ENCODE results near the gene MCM7. TPM values are rescaled to one million over a fixed set of nuclear protein-coding genes. Genes with fewer than 3 reads are reported as not detected.

The MCM7 gene
- total RNA-seq, 2 donors from 2014 or later: 219 to 242 TPM

- Histone ChIP-seq H3K4me3 (ENCODE audit: low read length) (no peak overlapping the region), H3K9ac (ENCODE audit: extremely low read depth, low read length, poor library complexity, severe bottlenecking) (no peak overlapping the region), H3K4me1 (ENCODE audit: control insufficient read depth, insufficient read depth, low read length) (no peaks in the 10 kb centered on the region), H3K27ac (ENCODE audit: low read depth, low read length) (no peak overlapping the region), H3K27me3 (ENCODE audit: control insufficient read depth, insufficient read depth, low read length, poor library complexity, severe bottlenecking) (no peaks in the 10 kb centered on the region), H3K9me3 (ENCODE audit: control insufficient read depth, low read length) (no peaks in the 10 kb centered on the region), H3K36me3 (ENCODE audit: control insufficient read depth, insufficient read depth, low read length) (no peaks in the 10 kb centered on the region)
- DNase-seq: no peak
- WGBS, 2 experiments (ENCODE audit: insufficient coverage in 1 of 2, insufficient read length in 1 of 2): 92 to 100% methylated on average over 2 to 3 of the region's 3 CpGs
- H3K4me1 Mint-ChIP-seq: peaks cover 3% of the 10 kb centered on the region
- H3K36me3 Mint-ChIP-seq (ENCODE audit: low read depth): peaks cover 3% of the 10 kb centered on the region
- no peak overlapping the region for H3K27ac Mint-ChIP-seq
- H3K4me3 Mint-ChIP-seq: no peak overlapping the region
- peaks cover 16% of the 10 kb centered on the region for H3K9me3 Mint-ChIP-seq
- H3K27me3 Mint-ChIP-seq (ENCODE audit: insufficient read depth): peaks cover 7% of the 10 kb centered on the region
- no peak for TF ChIP-seq CTCF (conservative IDR thresholded peaks at IDR 0.05)
These were observed 40.4 kb upstream of the MCM7 start for GRCh38 chr7:100141555-100141949.

- no peak overlapping the region for H3K4me3 ChIP-seq (ENCODE audit: low read length)
- H3K4me1 ChIP-seq (ENCODE audit: control insufficient read depth, insufficient read depth, low read length): no peaks in the 10 kb centered on the region
- H3K27me3 ChIP-seq (ENCODE audit: control insufficient read depth, insufficient read depth, low read length, poor library complexity, severe bottlenecking): no peaks in the 10 kb centered on the region
- no peak for TF ChIP-seq CTCF (conservative IDR thresholded peaks at IDR 0.05)
- Mint-ChIP-seq H3K9me3 (no peaks in the 10 kb centered on the region), H3K27ac (no peak overlapping the region), H3K4me3 (no peak overlapping the region), H3K27me3 (ENCODE audit: insufficient read depth) (peaks cover 17% of the 10 kb centered on the region), H3K36me3 (ENCODE audit: low read depth) (no peaks in the 10 kb centered on the region), H3K4me1 (peaks cover 3% of the 10 kb centered on the region)
- DNase-seq: no peak
- no peak overlapping the region for H3K27ac ChIP-seq (ENCODE audit: low read depth, low read length)
- H3K9me3 ChIP-seq (ENCODE audit: control insufficient read depth, low read length): no peaks in the 10 kb centered on the region
- H3K9ac ChIP-seq (ENCODE audit: extremely low read depth, low read length, poor library complexity, severe bottlenecking): no peak overlapping the region
- WGBS, 2 experiments (ENCODE audit: insufficient coverage in 1 of 2, insufficient read length in 1 of 2): 78 to 93% methylated on average over 3 to 13 of the region's 13 CpGs
- H3K36me3 ChIP-seq (ENCODE audit: control insufficient read depth, insufficient read depth, low read length): no peaks in the 10 kb centered on the region
These were observed 36.9 kb upstream of the MCM7 start for GRCh38 chr7:100137851-100138760.

GRCh38 chr7:100132697-100133151 lies 31.5 kb upstream of the MCM7 start:
- H3K27ac ChIP-seq (ENCODE audit: low read depth, low read length): no peak overlapping the region
- H3K36me3 ChIP-seq (ENCODE audit: control insufficient read depth, insufficient read depth, low read length): no peaks in the 10 kb centered on the region
- Mint-ChIP-seq H3K9me3 (no peaks in the 10 kb centered on the region), H3K27me3 (ENCODE audit: insufficient read depth) (peaks cover 36% of the 10 kb centered on the region), H3K36me3 (ENCODE audit: low read depth) (no peaks in the 10 kb centered on the region), H3K4me1 (peaks cover 3% of the 10 kb centered on the region), H3K4me3 (no peak overlapping the region), H3K27ac (no peak overlapping the region)
- peak; percentile 95 for TF ChIP-seq CTCF (conservative IDR thresholded peaks at IDR 0.05)
- no peak overlapping the region for H3K4me3 ChIP-seq (ENCODE audit: low read length)
- H3K4me1 ChIP-seq (ENCODE audit: control insufficient read depth, insufficient read depth, low read length): no peaks in the 10 kb centered on the region
- H3K27me3 ChIP-seq (ENCODE audit: control insufficient read depth, insufficient read depth, low read length, poor library complexity, severe bottlenecking): peaks cover 12% of the 10 kb centered on the region
- DNase-seq: peak; percentile 90
- H3K9ac ChIP-seq (ENCODE audit: extremely low read depth, low read length, poor library complexity, severe bottlenecking): no peak overlapping the region
- 29 to 33% methylated on average over 2 to 3 of the region's 3 CpGs for WGBS, 2 experiments (ENCODE audit: insufficient coverage in 1 of 2, insufficient read length in 1 of 2)
- no peaks in the 10 kb centered on the region for H3K9me3 ChIP-seq (ENCODE audit: control insufficient read depth, low read length)
